Fibroblast of villous mesenchyme (primary cell): ENCODE results near the gene ATF6. TPM values are rescaled to one million over a fixed set of nuclear protein-coding genes. Genes with fewer than 3 reads are reported as not detected.

ENCODE experiments used
- DNase-seq: peaks from one replicate; pipeline ENCODE4 v3.0.0-alpha.2; 2010; ENCODE audit warnings: low read depth
- H3K4me3 ChIP-seq: 2 replicates; pipeline ENCODE4 v1.5.1; 2011; ENCODE audit warnings: low read depth, mild to moderate bottlenecking, low read length
- total RNA-seq: library from RNA; depleted of rRNA; stranded (reverse); fragments of >200 nt; gene quantifications from 2 replicates; pipeline ENCODE4 v1.2.3, GENCODE V29; 2012
- TF ChIP-seq, protein P1 (sequence below): IDR thresholded peaks from 2 replicates; pipeline ENCODE4 v1.5.1; 2012; ENCODE audit warnings: low read depth, mild to moderate bottlenecking, low read length; ENCODE audit not compliant: insufficient read depth

ATF6 gene
- total RNA-seq, 1 donor = 32.8 TPM

DNA sequence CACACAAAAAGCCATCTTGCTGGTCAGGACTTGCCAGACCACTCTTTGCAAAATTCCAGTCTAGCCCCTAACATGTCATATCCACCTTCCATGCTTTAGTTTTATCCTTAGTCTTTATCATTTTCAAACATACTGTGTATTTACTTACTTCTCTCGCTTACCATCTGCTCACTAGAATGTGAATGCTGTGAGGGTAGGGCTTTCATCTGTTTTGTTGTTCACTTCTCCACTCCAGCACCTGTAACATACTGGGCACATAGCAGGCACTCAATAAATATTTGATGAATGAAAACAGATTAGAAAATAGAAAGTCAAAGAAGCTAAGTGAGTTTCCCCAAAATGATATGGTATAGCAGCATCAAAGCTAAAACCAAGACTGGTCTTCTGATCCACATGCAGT lies 177.6 kb downstream of the ATF6 start:
- no peak for DNase-seq
- TF ChIP-seq, protein P1, sequence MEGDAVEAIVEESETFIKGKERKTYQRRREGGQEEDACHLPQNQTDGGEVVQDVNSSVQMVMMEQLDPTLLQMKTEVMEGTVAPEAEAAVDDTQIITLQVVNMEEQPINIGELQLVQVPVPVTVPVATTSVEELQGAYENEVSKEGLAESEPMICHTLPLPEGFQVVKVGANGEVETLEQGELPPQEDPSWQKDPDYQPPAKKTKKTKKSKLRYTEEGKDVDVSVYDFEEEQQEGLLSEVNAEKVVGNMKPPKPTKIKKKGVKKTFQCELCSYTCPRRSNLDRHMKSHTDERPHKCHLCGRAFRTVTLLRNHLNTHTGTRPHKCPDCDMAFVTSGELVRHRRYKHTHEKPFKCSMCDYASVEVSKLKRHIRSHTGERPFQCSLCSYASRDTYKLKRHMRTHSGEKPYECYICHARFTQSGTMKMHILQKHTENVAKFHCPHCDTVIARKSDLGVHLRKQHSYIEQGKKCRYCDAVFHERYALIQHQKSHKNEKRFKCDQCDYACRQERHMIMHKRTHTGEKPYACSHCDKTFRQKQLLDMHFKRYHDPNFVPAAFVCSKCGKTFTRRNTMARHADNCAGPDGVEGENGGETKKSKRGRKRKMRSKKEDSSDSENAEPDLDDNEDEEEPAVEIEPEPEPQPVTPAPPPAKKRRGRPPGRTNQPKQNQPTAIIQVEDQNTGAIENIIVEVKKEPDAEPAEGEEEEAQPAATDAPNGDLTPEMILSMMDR = no peak
- H3K4me3 ChIP-seq = no peak overlapping the region

DNA sequence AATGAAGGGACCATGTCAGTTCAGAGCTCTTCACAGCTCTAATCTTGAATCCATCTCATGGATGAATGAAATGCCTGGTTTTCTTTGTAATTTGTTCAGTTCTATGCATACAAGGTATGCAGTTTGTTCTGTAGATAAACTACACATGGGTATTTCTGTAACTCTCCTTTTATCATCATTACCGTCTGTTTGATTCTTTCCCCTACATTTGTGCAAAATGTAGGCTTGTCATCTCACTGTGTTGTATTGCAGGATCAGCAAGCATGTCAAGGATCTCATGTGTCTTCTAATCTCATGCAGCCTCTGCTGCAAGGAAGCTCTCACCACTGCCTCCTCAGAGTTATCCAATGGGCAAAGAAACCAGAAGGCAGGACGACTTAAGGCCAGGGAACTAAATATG lies 178.3 kb downstream of the ATF6 start:
- DNase-seq = no peak
- TF ChIP-seq, protein P1 = no peak
- no peak overlapping the region for H3K4me3 ChIP-seq

DNA sequence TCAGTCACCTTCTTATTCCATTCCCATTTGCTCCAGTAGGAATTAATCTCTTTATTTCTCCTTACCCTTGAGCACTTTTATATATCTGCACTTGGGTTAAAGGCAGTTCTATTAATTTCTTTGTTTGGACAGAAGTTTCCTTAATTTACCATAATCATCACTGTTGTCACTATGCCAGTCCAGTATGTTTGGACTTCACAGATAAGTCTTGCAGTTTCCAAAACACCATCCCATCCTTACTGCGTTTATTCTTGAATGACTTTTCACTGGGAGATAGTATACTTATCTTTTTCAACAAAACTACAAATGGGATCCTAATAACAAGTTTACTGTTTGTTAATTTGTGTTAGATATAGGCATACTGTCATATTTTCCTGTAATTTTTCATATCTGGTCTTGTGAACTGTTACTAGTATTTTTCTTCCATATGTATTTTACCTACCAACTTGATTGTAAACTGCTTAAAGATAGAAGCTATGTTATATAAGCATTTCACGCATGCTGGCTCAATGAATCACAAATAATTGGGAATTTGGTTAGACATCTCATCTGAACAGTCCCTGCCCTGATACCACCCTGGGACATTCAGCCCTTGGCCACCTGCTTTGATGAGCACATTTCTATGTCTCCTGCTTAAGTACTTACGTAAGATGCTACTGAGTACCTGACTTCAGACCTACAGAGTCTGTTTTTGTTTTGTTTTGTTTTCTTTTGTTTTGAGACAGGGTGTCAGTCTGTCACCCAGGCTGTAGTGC lies 179.4 kb downstream of the ATF6 start:
- DNase-seq = no peak
- H3K4me3 ChIP-seq = no peak overlapping the region
- TF ChIP-seq, protein P1 = no peak

DNA sequence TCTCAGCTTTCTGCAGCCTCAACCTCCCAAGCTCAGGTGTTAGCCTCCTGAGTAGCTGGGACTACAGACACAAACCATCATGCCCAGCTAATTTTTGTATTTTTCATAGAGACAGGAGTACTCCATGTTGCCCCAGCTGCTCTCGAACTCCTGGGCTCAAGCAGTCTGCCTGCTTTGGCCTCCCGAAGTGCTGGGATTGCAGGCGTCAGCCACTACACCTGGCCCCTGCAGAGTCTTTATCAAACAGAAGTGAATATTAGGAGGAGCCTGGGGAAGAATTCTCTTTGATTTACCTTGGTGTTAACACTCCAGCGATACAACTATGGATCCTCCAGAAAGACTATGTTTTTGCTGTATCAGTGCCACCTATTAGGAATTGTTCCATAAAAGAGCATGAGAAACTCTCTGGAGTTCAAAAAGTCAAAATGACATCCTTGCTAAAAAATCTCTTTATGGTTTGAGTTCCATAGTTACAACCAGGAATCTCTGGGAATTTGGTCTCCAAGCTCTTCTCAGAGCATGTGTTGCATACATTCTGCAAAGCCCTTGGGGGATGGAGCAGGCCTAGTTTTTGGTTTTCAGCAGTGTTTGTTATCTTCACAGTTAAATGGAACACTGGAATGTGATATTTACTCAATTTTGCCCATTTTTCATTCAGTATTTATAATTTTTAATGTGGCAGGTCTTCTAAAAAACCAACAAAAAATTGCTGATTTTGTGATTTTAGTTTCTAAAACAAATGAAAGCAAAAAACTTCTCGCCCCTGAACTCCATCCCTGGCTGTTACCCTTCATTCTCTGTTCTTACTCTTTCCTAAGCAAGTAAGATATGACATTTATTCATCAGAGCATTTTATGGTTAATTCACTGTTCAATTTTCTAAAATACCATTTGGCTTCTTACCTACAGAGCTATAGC lies 180.2 kb downstream of the ATF6 start:
- no peak overlapping the region for H3K4me3 ChIP-seq
- DNase-seq = peak; percentile 75
- TF ChIP-seq, protein P1 = no peak

DNA sequence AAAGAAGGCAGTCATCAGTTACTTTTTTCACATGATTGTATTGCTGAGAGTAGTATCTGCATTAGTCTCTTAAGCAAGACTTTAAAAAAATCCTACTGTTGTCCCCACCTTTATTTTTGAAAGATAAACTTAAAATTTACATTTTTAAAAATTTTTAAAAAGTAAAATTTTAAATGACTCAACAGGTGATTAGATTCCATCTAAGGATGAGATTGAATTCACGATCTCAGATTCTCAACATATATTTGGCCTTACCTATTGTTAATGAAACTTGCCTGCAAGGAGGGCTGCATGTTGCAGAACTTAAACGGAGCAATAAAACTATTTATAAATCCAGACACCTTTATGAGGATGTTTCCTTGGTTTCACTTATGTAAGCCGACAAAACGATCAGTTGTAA lies 182.3 kb downstream of the ATF6 start:
- peak; percentile 40 for DNase-seq
- no peak overlapping the region for H3K4me3 ChIP-seq

DNA sequence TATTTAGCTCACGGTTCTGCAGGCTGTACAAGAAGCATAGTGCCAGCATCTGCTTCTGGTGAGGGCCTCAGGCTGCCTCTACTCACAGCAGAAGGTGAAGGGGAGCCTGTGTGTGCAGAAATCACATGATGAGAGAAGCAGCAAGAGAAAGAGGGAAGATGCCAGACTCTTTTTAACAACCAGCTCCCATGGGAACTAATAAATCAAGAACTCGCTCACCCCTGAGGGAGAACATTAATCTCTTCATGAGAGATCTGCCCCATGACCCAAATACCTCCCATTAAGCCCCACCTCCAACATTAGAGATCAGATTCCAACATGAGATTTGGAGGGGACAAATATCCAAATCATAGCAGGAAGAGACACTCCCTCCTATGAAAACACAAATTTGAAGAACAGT lies 183.4 kb downstream of the ATF6 start:
- no peak overlapping the region for H3K4me3 ChIP-seq
- no peak for DNase-seq
- TF ChIP-seq, protein P1 = no peak

More for the DNA sequence above, 182.3 kb downstream of the ATF6 start:
- TF ChIP-seq, protein P1 = no peak
